Panc1 (cell line): ENCODE data around the gene TPP1. TPM values are rescaled to one million over a fixed set of nuclear protein-coding genes. Genes with fewer than 3 reads are reported as not detected.

ENCODE experiments used
- ATAC-seq: fragments of 200-7000 bp; cut with Tn5 transposase; 2 replicates; pipeline ENCODE4 v1.9.1; 2020; ENCODE audit warnings: mild to moderate bottlenecking, moderate library complexity
- BruUV-seq: library from RNA; stranded (reverse); fragments of 400-500 nt; replicated peaks from 2 replicates; lab custom pipeline; 2021; lab: Mats Ljungman, UMichigan
- CTCF ChIA-PET: fragments of 300-600 bp; sonication (Branson Sonifier 250); formaldehyde crosslinking; loops from one replicate; lab custom pipeline; 2022; ENCODE audit warnings: antibody characterized with exemption; lab: Charles Lee
- POLR2A ChIA-PET: fragments of 300-600 bp; sonication (Branson Sonifier 250); formaldehyde crosslinking; loops from one replicate; lab custom pipeline; 2022; ENCODE audit warnings: antibody characterized with exemption; lab: Charles Lee
- DNase-seq: peaks from one replicate; pipeline ENCODE4 v3.0.0-alpha.2; 2010; ENCODE audit warnings: low read depth, low spot score
- H3K27ac ChIP-seq: 2 replicates; pipeline ENCODE4 v1.5.1; 2011; ENCODE audit warnings: mild to moderate bottlenecking, low read length, inconsistent platforms
- H3K27me3 ChIP-seq: fragments of 200-500 bp; sonication (Bioruptor generic); 2 replicates; pipeline ENCODE4 v1.6.0; 2014; ENCODE audit warnings: low read length, inconsistent platforms; ENCODE audit not compliant: control insufficient read depth, insufficient read depth
- H3K36me3 ChIP-seq: fragments of 200-500 bp; sonication (Bioruptor generic); 2 replicates; pipeline ENCODE4 v1.5.1; 2014; ENCODE audit warnings: inconsistent platforms, mild to moderate bottlenecking, low read length, moderate library complexity; ENCODE audit not compliant: control insufficient read depth, insufficient read depth
- H3K4me1 ChIP-seq: 2 replicates; pipeline ENCODE4 v1.5.1; 2011; ENCODE audit warnings: inconsistent platforms, mild to moderate bottlenecking, low read length, moderate library complexity; ENCODE audit not compliant: control insufficient read depth, insufficient read depth
- H3K4me3 ChIP-seq, 2 experiments: 2 replicates each; pipeline ENCODE4 v1.5.1; 2011 to 2012; ENCODE audit warnings: low read depth in 2 of 2, low read length in 2 of 2, mild to moderate bottlenecking in 2 of 2, inconsistent platforms in 1 of 2, moderate library complexity in 1 of 2
- H3K9me3 ChIP-seq: fragments of 200-500 bp; sonication (Bioruptor generic); 2 replicates; pipeline ENCODE4 v1.5.1; 2014; ENCODE audit warnings: low read depth, mild to moderate bottlenecking, inconsistent platforms, low read length, moderate library complexity; ENCODE audit not compliant: control insufficient read depth, insufficient read depth
- CTCF ChIP-seq: fragments of 450-650 bp; IDR thresholded peaks from 2 replicates; pipeline ENCODE4 v1.5.1; 2017; ENCODE audit warnings: mild to moderate bottlenecking
- POLR2AphosphoS5 ChIP-seq: IDR thresholded peaks from 2 replicates; pipeline ENCODE4 v1.6.1; 2012; ENCODE audit warnings: mild to moderate bottlenecking, low read depth, low read length, moderate library complexity
- REST ChIP-seq, 2 experiments: IDR thresholded peaks; 2 replicates each; pipeline ENCODE4 v1.6.1; 2011 to 2012; ENCODE audit warnings: low read depth in 2 of 2, control low read depth in 1 of 2, low read length in 1 of 2, mild to moderate bottlenecking in 1 of 2, moderate library complexity in 1 of 2; ENCODE audit not compliant: insufficient read depth in 1 of 2
- SIN3A ChIP-seq: IDR thresholded peaks from 2 replicates; pipeline ENCODE4 v1.6.1; 2012; ENCODE audit warnings: low read depth, mild to moderate bottlenecking, low read length, moderate library complexity, borderline replicate concordance; ENCODE audit not compliant: insufficient read depth
- TCF7L2 ChIP-seq: IDR thresholded peaks from 2 replicates; pipeline ENCODE4 v1.6.1; 2011; ENCODE audit warnings: mild to moderate bottlenecking, low read depth, low read length, inconsistent platforms
- in situ Hi-C: cut with HindIII; loops from 2 replicates; pipeline ENCODE4 v1.10.0; 2016; ENCODE audit warnings: low sequenced_read_pairs, low pct_unique_long_range_greater_than_20kb
- intact Hi-C: fragments of 100-400 bp; cut with micrococcal nuclease; formaldehyde crosslinking; loops from one replicate; pipeline ENCODE4 v1.10.0; 2022; ENCODE audit not compliant: unreplicated experiment
- total RNA-seq: library from RNA; stranded (reverse); gene quantifications from one replicate; pipeline ENCODE4 v1.2.1, GENCODE V29; 2021; ENCODE audit not compliant: unreplicated experiment

TPP1 gene
- total RNA-seq, 1 experiment from 2014 or later = 200 TPM

GRCh38 chr11:6663794-6664469 is 44.7 kb upstream of the TPP1 start:
- Histone ChIP-seq H3K4me1 (no peaks in the 10 kb centered on the region), H3K9me3 (no peaks in the 10 kb centered on the region), H3K4me3 (no peak overlapping the region), H3K27me3 (peaks cover 4% of the 10 kb centered on the region; the same call in 1 of the 2 replicates), H3K27ac (no peak overlapping the region), H3K36me3 (no peaks in the 10 kb centered on the region)
- in situ Hi-C loops (no loop called here), intact Hi-C loops (no loop called here)
- CTCF ChIA-PET = no interaction called here
- POLR2A ChIA-PET = no interaction called here
- TF ChIP-seq TCF7L2 (no peak), REST (IDR thresholded peaks at IDR 0.05; ENCODE audit: insufficient read depth in 1 of 2, low read depth in 2 of 2, low read length in 1 of 2) (no peak), POLR2AphosphoS5 (no peak)
- DNase-seq (no peak), ATAC-seq (no peak)
- no TSS peak for BruUV-seq

GRCh38 chr11:6660712-6661111 is 41.5 kb upstream of the TPP1 start:
- in situ Hi-C loops = no loop called here
- no peak overlapping the region for H3K27ac ChIP-seq
- no peak for DNase-seq
- intact Hi-C loops = no loop called here
- no peaks in the 10 kb centered on the region for H3K36me3 ChIP-seq
- BruUV-seq = no TSS peak
- no peaks in the 10 kb centered on the region for H3K4me1 ChIP-seq
- peaks cover 30% of the 10 kb centered on the region for H3K27me3 ChIP-seq
- POLR2A ChIA-PET = no interaction called here
- no peak for TF ChIP-seq CTCF
- no peak for TF ChIP-seq REST (IDR thresholded peaks at IDR 0.05; ENCODE audit: insufficient read depth in 1 of 2, low read depth in 2 of 2, low read length in 1 of 2)
- no peak for TF ChIP-seq TCF7L2
- TF ChIP-seq POLR2AphosphoS5 = no peak
- TF ChIP-seq SIN3A = no peak
- no peak for ATAC-seq
- no peak overlapping the region for H3K4me3 ChIP-seq
- CTCF ChIA-PET = no interaction called here
- no peaks in the 10 kb centered on the region for H3K9me3 ChIP-seq
